ENCODE data around the gene RB1. TPM values are rescaled to one million over a fixed set of nuclear protein-coding genes. Genes with fewer than 3 reads are reported as not detected.

Gene RB1
- total and polyA plus RNA-seq, 12 donors: 10.4 to 78.0 (median 45.7) TPM

DNA sequence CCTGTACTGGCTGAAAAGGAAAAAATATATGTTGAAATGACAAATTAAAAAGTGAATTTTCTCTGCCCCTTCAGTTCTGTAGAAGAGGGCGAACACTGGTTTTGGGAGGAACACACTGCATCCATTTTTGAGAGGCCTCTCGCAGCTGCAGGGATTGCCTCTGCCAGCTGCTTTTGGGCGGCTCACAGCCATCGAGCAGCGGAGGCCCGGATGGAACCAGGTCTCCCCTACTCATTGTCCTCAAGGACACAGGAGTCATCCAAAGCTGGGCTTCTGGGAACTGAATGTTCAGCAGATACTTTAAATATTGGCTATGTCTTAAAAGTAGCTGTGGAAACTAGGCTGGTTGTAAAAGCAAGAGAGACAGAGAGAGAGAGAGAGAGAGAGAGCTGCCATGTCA, 212.2 kb downstream of the RB1 start:
- Histone ChIP-seq H3K4me1 (replicated peaks in 1 of 2) (peaks cover 0 to 2% of the 10 kb centered on the region in 2 donors), H3K27me3 (no peaks in the 10 kb centered on the region), H3K4me3 (no peak overlapping the region), H3K9me3 (replicated peaks in 1 of 3) (no peaks in the 10 kb centered on the region), H3K27ac (no peak overlapping the region), H3K36me3 (replicated peaks in 1 of 2) (no peaks in the 10 kb centered on the region)
- TF ChIP-seq, protein P1, sequence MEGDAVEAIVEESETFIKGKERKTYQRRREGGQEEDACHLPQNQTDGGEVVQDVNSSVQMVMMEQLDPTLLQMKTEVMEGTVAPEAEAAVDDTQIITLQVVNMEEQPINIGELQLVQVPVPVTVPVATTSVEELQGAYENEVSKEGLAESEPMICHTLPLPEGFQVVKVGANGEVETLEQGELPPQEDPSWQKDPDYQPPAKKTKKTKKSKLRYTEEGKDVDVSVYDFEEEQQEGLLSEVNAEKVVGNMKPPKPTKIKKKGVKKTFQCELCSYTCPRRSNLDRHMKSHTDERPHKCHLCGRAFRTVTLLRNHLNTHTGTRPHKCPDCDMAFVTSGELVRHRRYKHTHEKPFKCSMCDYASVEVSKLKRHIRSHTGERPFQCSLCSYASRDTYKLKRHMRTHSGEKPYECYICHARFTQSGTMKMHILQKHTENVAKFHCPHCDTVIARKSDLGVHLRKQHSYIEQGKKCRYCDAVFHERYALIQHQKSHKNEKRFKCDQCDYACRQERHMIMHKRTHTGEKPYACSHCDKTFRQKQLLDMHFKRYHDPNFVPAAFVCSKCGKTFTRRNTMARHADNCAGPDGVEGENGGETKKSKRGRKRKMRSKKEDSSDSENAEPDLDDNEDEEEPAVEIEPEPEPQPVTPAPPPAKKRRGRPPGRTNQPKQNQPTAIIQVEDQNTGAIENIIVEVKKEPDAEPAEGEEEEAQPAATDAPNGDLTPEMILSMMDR (IDR thresholded peaks at IDR 0.05): no peak
- no peak for TF ChIP-seq POLR2A (IDR thresholded peaks at IDR 0.05)
- 83 to 93% (median 92%) methylated on average over 6 of the region's 6 CpGs for WGBS, 4 donors
- intact Hi-C loops (cut with DNase I): no loop called here
- DNase-seq: no peak

DNA sequence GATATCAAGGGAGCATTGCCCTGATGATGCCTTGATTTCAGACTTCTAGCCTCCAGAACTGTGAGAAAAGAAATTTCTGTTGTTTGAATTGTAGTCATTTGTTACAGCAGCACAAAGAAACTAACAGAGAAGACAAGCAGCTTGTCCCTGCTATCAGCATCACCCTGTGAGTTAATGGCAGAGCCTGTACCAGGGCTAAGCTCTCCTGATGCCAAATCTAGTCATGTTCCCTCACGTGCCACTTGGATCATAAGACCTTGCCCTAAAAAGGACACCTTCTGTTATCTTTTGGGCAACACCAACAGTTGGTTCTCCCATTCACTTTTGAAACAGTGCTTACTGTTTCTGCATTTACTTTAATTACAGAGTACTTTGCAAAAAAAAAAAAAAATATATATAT, 214.5 kb downstream of the RB1 start:
- 55 to 64% (median 56%) methylated on average over 1 of the region's 1 CpG for WGBS, 4 donors
- intact Hi-C loops (cut with DNase I): no loop called here
- TF ChIP-seq, protein P1 (IDR thresholded peaks at IDR 0.05): no peak
- TF ChIP-seq POLR2A (IDR thresholded peaks at IDR 0.05): no peak

DNA sequence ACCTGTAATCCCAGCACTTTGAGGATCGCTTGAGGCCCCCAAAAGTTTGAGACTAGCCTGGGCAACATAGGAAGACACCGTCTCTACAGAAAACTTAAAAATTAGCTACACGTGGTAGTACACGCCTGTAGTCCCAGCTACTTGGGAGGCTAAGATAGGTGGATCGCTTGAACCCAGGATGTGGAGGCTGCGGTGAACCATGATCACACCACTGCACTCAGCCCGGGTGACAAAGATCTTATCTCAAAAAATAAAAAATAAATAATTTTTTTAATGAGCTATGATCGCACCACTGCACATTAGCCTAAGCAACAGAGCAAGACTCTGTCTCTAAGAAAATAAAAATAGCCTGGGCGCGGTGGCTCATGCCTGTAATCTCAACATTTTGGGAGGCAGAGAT, 222.7 kb downstream of the RB1 start:
- intact Hi-C loops (cut with DNase I): loop anchor here in 1 of 2 donors (10.0 kb wide), 1 partner anchor 49 kb away; no protein-coding TSS in a partner anchor
- H3K36me3 ChIP-seq (replicated peaks in 1 of 2): no peaks in the 10 kb centered on the region
- no peak overlapping the region for H3K4me3 ChIP-seq
- H3K4me1 ChIP-seq (replicated peaks in 1 of 2): peaks cover 0 to 40% of the 10 kb centered on the region in 2 donors
- DNase-seq: no peak
- no peak overlapping the region for H3K27ac ChIP-seq
- H3K27me3 ChIP-seq: no peaks in the 10 kb centered on the region
- 90 to 95% (median 95%) methylated on average over 10 of the region's 10 CpGs for WGBS, 4 donors
- no peak for TF ChIP-seq POLR2A (IDR thresholded peaks at IDR 0.05)
- TF ChIP-seq, protein P1 (IDR thresholded peaks at IDR 0.05): no peak
- H3K9me3 ChIP-seq (replicated peaks in 1 of 3): no peaks in the 10 kb centered on the region

More for the DNA sequence above, 214.5 kb downstream of the RB1 start:
- H3K9me3 ChIP-seq (replicated peaks in 1 of 3): no peaks in the 10 kb centered on the region
- H3K27ac ChIP-seq: no peak overlapping the region
- H3K4me1 ChIP-seq (replicated peaks in 1 of 2): peaks cover 0 to 10% of the 10 kb centered on the region in 2 donors
- DNase-seq: no peak
- H3K36me3 ChIP-seq (replicated peaks in 1 of 2): no peaks in the 10 kb centered on the region
- no peaks in the 10 kb centered on the region for H3K27me3 ChIP-seq
- no peak overlapping the region for H3K4me3 ChIP-seq

DNA sequence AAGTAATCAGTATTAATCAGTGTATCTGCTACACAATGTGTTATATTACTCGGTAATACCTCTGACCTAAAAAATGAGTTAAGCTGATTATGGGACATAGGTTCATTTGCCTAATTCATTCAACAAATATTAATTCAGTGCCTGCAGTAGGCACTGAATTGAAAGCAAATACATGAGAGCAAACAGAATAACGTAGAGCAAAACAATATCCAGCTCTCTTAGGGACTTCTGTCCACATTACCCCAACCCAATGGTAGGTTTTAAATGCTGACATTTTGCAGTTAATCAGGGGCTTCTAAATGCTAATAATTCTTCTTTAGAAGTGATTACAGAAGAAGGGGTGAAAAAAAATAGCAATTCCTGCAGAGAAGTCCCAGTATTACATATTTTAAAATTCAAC, 224.4 kb downstream of the RB1 start:
- TF ChIP-seq, protein P1 (IDR thresholded peaks at IDR 0.05): no peak
- no peak for TF ChIP-seq POLR2A (IDR thresholded peaks at IDR 0.05)
- Histone ChIP-seq H3K9me3 (replicated peaks in 1 of 3) (no peaks in the 10 kb centered on the region), H3K36me3 (replicated peaks in 1 of 2) (no peaks in the 10 kb centered on the region), H3K27me3 (no peaks in the 10 kb centered on the region), H3K4me1 (replicated peaks in 1 of 2) (peaks cover 0 to 37% of the 10 kb centered on the region in 2 donors), H3K27ac (no peak overlapping the region), H3K4me3 (no peak overlapping the region)
- intact Hi-C loops (cut with DNase I): loop anchor here in 1 of 2 donors (10.0 kb wide), 1 partner anchor 47 kb away; no protein-coding TSS in a partner anchor
- no peak for DNase-seq
- WGBS, 4 donors: 63 to 73% (median 71%) methylated on average over 2 of the region's 2 CpGs
